Measurements from ENCODE around the gene CLPX.
A peak's percentile ranks its signal among the peaks of the same experiment; 100 is the strongest.

CLPX gene

DNA sequence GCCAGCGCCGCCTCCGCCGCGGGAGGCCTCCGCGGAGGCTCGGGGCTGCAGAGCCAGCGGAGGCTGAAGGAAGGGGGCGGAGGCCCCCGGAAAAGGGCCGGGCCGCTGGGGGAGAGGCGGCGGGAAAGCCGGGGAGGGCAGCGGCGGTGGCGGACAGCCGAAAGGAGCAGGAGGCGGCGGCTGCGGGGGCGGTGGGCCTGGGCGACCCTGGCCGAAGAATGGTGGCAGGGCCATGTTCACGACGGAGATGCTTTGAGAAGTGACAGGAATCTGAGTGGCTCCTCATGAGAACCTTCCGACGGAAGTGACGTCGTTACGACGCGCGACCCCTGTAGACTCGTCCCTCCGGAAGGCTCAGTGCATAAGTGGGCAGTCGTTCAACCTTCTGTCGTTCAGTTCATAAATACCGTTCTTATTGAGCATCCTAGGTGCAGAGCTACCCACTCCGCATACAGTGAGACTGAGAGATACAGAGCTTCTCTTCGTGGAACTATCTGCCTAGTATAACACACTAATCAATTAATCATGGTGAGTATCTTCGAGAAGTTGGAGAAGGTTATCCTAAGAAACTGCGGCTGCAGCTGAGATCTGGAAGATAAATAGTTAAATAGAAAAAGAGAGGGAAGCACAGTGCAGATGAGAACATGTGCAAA, 51.5 kb downstream of the CLPX start, which contains the start of gene PDCD7:
TSS of gene PDCD7 (minus strand) at position 261 of the 653 bp plus-strand sequence. CDS start at position 234, 27 bp downstream.
- in situ Hi-C loops (cut with MboI; ENCODE audit: low sequenced_read_pairs, unreplicated experiment), result no loop called here
- TF ChIP-seq, protein P1, sequence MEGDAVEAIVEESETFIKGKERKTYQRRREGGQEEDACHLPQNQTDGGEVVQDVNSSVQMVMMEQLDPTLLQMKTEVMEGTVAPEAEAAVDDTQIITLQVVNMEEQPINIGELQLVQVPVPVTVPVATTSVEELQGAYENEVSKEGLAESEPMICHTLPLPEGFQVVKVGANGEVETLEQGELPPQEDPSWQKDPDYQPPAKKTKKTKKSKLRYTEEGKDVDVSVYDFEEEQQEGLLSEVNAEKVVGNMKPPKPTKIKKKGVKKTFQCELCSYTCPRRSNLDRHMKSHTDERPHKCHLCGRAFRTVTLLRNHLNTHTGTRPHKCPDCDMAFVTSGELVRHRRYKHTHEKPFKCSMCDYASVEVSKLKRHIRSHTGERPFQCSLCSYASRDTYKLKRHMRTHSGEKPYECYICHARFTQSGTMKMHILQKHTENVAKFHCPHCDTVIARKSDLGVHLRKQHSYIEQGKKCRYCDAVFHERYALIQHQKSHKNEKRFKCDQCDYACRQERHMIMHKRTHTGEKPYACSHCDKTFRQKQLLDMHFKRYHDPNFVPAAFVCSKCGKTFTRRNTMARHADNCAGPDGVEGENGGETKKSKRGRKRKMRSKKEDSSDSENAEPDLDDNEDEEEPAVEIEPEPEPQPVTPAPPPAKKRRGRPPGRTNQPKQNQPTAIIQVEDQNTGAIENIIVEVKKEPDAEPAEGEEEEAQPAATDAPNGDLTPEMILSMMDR (IDR thresholded peaks at IDR 0.05; ENCODE audit: borderline replicate concordance, control extremely low read depth, extremely low read depth, insufficient read depth, missing control alignments), result no peak
- peak; percentile 97 for DNase-seq (ENCODE audit: low spot score)

DNA sequence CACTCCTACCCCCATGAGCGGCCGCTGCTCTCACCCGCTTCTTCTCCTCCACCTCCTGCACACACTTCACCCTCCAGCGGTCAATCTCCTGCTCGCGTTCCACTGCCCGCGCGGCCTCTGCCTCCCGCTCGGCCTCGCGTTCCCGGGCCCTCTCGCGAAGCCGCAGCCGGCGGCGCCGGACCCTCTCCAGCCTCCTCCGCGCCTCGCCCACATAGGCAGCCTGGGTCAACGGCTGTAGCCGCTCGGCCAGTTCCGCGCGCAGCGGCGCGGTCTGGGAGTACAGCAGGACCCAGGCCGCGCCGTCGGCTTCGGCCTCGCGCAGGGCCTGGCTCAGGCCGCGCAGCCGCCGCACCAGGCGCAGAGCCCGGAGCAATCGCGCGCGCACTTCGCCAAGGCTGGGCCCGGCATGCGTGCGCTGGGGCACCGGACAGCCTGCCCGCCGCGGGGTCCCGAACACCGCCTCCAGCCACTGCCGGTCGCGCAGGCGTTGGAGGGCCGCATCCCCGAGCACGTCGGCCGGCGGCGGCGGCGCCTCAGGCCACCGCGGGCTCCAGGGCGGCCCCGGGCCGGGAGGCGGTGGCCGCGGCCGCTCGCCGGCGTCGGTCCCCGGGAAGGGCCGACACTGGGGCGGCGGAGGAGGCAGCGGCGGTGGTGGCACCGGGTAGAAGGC, 52.1 kb downstream of the CLPX start:
- peak; percentile 75 for DNase-seq (ENCODE audit: low spot score)
- TF ChIP-seq, protein P1 (IDR thresholded peaks at IDR 0.05; ENCODE audit: borderline replicate concordance, control extremely low read depth, extremely low read depth, insufficient read depth, missing control alignments), result no peak
- in situ Hi-C loops (cut with MboI; ENCODE audit: low sequenced_read_pairs, unreplicated experiment), result no loop called here

DNA sequence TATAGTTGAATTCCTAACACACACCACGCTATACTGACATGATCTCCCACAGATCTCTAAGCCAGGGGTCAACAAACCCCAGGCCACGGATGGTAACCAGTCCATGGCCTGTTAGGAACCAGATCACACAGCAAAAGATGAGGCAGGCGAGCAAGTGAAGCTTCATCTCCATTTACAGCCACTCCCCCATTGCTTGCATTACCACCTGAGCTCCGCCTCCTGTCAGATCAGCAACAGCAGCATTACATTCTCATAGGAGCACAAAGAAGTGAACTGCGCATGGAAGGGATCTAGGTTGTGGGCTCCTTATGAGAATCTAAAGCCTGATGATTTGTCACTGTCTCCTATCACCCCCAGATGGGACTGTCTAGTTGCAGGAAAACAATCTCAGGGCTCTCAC, 54.2 kb downstream of the CLPX start:
- DNase-seq (ENCODE audit: low spot score), result no peak
- TF ChIP-seq, protein P1 (IDR thresholded peaks at IDR 0.05; ENCODE audit: borderline replicate concordance, control extremely low read depth, extremely low read depth, insufficient read depth, missing control alignments), result no peak
- in situ Hi-C loops (cut with MboI; ENCODE audit: low sequenced_read_pairs, unreplicated experiment), result no loop called here

DNA sequence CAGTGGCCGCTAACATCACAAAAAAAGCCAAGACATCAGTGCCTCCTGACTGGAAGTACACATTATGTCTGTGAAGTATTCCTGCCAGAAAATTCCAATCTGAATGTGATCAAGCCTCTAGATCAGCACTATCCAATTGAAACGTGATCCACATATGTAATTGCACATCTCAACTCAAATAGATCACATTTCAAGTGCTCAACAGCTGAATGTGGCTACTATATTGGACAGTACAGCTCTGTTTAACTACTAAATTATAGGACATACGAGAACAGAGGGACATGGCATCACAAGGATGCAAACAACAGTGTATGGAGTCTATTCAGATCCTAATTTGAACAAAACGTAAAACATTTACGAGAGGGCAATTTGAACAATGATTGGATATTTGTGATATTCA, 69.6 kb downstream of the CLPX start:
- no peak for DNase-seq (ENCODE audit: low spot score)
- in situ Hi-C loops (cut with MboI; ENCODE audit: low sequenced_read_pairs, unreplicated experiment), result no loop called here
- TF ChIP-seq, protein P1 (IDR thresholded peaks at IDR 0.05; ENCODE audit: borderline replicate concordance, control extremely low read depth, extremely low read depth, insufficient read depth, missing control alignments), result no peak

DNA sequence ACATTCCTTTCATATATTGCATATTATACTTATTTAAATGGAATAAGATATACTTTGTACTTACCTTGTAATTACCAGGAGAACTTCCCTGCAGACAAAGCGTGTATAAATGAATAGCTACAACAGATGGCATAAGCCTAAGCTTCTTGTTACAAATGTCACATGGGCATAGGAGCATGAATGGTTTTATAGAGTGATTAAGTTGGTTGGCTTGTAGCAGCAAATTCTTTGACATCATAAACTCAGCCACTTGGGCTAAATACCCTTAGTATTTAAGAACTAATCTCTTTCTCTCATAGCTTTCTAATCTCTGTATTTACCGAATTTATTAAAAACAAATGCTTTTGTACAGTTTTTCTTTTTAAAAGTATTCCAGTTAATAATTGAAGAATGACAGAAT, 70.1 kb downstream of the CLPX start, which contains the start of gene UBAP1L:
TSS of gene UBAP1L (minus strand) at position 115 of the 400 bp plus-strand sequence. CDS start 8,985 bp downstream, outside the sequence.
- TF ChIP-seq, protein P1 (IDR thresholded peaks at IDR 0.05; ENCODE audit: borderline replicate concordance, control extremely low read depth, extremely low read depth, insufficient read depth, missing control alignments), result no peak
- no peak for DNase-seq (ENCODE audit: low spot score)

DNA sequence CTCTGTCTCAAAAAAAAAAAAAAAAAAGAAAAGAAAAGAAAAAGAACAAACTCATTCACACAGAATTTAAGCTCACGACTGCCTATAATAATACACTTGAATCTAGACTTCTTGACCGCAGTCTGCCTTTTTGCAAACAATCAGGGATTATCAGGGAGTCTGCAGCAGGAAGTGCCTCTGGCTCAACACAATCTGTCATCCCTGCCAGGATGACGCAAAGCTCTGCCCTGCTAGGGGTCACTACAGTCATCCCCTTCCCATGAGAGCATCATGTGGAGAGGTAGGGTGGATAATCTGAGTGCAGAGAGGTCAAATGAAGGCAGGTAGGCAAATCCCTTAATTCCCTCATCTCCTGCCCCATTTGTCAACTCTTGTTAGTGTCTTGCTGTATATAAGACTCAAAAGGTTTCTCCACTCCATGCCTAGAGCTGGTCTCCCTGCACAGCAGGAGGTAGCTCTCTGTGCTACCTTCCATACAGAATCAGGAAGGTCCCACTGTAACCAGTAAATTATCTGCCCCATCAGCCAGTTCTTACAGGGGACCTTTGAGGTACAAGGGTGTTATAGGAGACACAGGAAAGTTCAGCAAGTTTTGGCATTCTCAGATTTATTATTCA, 74.4 kb downstream of the CLPX start:
- DNase-seq (ENCODE audit: low spot score), result no peak
- TF ChIP-seq, protein P1 (IDR thresholded peaks at IDR 0.05; ENCODE audit: borderline replicate concordance, control extremely low read depth, extremely low read depth, insufficient read depth, missing control alignments), result no peak
- in situ Hi-C loops (cut with MboI; ENCODE audit: low sequenced_read_pairs, unreplicated experiment), result no loop called here

More for the DNA sequence above, 70.1 kb downstream of the CLPX start, which contains the start of gene UBAP1L:
- in situ Hi-C loops (cut with MboI; ENCODE audit: low sequenced_read_pairs, unreplicated experiment), result no loop called here

Data from GM13976 (cell line).